Measurements from ENCODE around the gene CCDC43. TPM values are rescaled to one million over a fixed set of nuclear protein-coding genes. Genes with fewer than 3 reads are reported as not detected.

The CCDC43 gene
- total and polyA plus RNA-seq, 9 of the 15 experiments (the other 6 are each of a cell fraction or from before 2014, with no cell fraction given): 11.7 to 42.3 (median 25.9) TPM

- TF ChIP-seq NKRF (IDR thresholded peaks at IDR 0.05; ENCODE audit: borderline replicate concordance) (peak; percentile 94; the same call in 1 of the 2 replicates), ZNF766 (CRISPR knock-in tag; conservative IDR thresholded peaks at IDR 0.05) (peak; percentile 61; the same call in 1 of the 2 replicates), PCBP1 (IDR thresholded peaks at IDR 0.05; ENCODE audit: low read depth, low read length, poor library complexity, severe bottlenecking) (no peak), FOXM1 (IDR thresholded peaks at IDR 0.05; ENCODE audit: low read depth) (peak; percentile 86), FOXM1 (CRISPR knock-in tag; IDR thresholded peaks at IDR 0.05; ENCODE audit: low read depth) (no peak), ZNF24 (IDR thresholded peaks at IDR 0.05) (peak; percentile 13), ZBTB40 (IDR thresholded peaks at IDR 0.05) (peak; percentile 65; the same call in 1 of the 2 replicates), ZBTB40 (CRISPR knock-in tag; IDR thresholded peaks at IDR 0.05) (no peak), PKNOX1 (IDR thresholded peaks at IDR 0.05) (peak; percentile 59), ELF1 (tag; IDR thresholded peaks at IDR 0.05) (peak; percentile 55; the same call in 1 of the 2 replicates), MAX (CRISPR knock-in tag; IDR thresholded peaks at IDR 0.05) (peak; percentile 57), ZFX (CRISPR knock-in tag; IDR thresholded peaks at IDR 0.05) (peak; percentile 69), CBX5 (IDR thresholded peaks at IDR 0.05; ENCODE audit: borderline replicate concordance, low read depth) (0 out of 2 replicates have a peak, but pooled peaks have one; percentile 15), SIN3A (IDR thresholded peaks at IDR 0.05; ENCODE audit: borderline replicate concordance in 2 of 2, control insufficient read depth in 1 of 2, low read depth in 2 of 2, low read length in 2 of 2) (peak; percentile 70 to 89; a peak in 2 of 4 replicates)
These were observed 19.1 kb upstream of the CCDC43 start, which contains the start of gene DBF4B (continued) for GRCh38 chr17:44708401-44709263.
